NCI-H345 treated with DMSO at 0.1 percent for 48 hours (cell line): ENCODE measurements around the gene POSTN.
"Not testable (repeated sequence)": the region's sequence is repeated elsewhere in the genome, so short reads cannot be mapped to it uniquely, and the experiment has no call there.

ENCODE experiments used
- DNase-seq: peaks from one replicate; lab custom pipeline; 2025; ENCODE audit not compliant: unreplicated experiment; lab: John Stamatoyannopoulos, UW

Gene POSTN

DNA sequence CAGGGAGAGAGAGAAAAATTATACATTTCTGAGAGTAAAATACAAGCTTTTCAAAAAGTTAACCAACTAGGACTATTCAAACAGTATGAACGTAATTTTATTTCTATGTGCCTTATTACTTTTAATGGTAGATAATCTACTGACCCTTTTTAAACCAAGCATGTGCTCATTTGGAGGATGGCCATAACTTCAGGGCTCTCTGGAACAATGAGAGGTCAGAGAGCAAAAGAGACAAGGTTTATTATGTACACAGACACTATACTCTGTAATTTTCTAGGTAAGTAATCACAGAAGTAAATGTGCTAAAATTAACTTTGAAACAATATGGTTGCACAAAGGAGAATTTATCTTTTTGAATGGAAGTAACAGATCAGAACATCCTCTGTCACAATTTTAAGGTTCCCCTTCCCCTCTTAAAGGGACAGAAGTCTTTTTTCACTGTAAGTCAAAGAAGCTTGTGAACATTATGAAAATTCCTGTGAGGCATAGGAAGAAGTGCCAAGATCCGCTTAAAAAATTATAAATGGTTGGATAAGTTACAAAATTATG, 1.0 kb downstream of the POSTN start:
- no peak for DNase-seq

DNA sequence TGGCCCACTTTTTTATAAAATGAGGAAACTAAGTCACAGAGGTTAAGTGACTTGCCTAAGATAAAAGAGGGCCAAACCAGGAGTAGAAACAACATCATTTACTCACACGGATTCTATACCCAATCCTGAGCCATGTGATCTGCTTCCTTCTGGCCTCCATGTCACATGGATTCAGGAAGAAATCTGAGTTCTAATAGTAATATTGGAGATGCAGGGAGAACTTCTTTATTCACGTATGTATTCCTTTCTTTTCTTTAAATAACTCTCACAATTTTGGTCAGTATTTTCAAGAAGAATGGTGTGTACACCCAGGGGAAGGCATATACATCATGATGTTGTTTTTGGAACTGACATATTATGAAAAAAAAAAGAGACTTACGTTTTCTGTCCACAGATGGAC, 1.8 kb downstream of the POSTN start:
- DNase-seq: no peak

DNA sequence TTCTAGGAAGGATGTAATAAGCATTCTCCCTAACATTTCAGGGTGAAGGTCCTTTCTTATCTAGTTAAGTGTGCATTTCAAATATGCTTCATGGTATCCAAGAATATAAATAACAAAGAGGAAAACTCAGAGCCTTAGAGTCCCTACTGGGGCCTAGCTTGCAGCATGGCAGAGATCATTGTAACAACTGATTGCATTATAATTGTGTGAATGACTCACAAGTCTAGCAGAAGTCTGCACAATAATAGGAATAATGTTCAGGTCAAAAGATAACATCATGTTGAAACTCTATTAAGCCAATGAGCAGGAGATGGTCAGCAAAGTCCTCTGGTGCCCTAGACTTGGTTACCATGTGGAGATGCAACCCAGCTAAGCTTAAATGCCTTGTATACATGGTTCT, 3.4 kb downstream of the POSTN start:
- no peak for DNase-seq

DNA sequence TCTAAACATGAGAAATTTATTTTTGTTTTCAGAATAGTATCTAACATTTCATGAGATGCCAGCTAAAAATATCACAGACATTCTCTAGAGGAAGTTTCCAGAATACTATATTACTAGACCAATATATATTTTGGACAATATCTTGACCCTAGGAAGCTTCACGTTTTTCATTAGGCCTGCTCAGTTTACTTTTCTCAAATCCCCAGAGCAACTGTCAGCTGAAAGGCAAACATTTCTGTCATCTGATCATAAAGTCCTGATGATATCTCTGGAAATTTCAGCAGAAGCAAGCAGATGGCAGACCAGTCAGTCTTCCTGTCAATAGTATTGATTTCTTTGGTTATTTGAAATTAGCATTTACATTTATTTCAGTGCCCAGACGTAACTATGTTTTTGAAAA, 4.0 kb downstream of the POSTN start:
- DNase-seq: no peak

DNA sequence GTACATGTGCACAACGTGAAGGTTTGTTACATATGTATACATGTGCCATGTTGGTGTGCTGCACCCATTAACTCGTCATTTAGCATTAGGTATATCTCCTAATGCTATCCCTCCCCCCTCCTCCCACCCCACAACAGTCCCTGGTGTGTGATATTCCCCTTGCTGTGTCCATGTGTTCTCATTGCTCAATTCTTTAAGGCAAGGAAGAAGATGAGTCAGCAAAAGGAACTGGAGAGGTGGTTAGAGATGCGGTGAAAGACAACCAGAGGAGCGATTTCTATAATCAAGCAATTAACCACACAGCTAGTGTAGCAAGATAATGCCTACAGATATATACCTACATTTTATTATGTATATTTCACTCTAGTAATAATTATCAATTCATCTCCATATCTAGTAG, 9.2 kb downstream of the POSTN start:
- DNase-seq: not testable (repeated sequence)

DNA sequence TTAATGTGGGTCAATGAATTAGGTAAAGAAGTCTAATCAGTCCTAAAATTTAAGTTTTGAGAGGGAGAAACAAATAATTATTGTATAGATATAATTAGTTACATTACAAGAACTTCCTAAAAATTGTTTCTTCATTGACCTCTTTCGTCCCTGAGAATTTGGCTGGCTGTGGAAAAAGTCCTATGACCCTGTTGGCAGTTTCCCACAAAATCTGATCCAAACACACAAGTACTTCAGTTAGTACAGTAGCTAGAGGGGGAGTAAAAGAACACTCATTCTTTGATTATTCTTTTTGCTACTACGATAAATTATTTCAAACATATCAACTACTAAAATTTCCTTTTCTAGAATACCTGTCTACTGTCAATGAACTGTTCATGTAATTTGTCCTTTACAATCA, 11.3 kb downstream of the POSTN start:
- DNase-seq: no peak

DNA sequence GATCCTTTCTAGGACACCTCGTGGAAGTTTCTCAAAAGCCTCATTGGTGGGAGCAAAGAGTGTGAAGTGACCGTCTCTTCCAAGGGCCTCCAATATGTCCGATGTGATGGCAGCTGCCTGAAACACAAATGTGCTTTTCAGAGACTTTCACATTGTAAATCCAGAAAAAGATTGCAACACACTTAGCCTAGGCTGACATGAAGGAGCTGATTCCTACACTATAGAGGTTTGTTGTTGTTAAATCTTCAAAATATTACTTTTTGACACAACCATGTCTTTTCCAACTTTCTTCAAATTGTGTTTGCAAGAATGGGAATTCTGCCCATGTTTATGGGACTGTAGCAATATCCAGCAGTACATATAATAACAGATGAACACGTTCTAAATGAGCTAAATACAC, 12.4 kb downstream of the POSTN start:
- DNase-seq: no peak

DNA sequence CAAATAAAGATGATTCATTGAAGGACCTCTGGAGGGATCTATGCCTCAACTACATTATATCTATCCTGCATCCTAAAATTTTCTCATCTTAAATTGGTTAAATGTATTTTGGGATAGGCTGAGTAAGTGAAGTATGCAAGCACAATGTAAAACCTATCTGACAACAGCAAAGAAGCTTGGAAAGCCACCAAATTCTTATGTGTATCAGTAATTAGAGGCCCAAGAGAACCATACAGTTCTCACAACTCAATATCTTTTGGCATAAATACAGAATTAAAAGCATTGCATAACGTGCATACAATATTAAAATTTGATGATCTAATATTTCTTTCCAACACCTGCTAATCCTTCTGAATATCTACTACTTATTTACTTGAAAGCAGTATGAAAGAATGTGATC, 13.0 kb downstream of the POSTN start:
- no peak for DNase-seq

DNA sequence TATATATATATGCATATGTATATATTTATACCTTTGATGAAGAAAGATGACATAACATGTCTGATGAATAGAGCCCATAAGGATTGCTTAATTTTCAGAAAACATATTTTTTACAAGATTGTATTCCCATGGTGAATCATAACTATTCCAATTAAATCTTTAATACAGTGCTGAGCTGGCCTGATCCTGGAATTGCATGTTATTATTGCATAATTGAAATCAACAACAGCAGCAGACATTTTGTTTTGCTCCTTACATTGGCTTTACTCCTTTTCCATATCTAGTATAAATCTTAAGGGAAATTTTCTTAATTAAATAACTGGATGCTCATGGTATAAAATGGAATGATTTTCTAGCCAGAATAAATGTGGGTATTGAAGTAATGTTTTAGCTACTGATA, 22.0 kb downstream of the POSTN start:
- DNase-seq: no peak

DNA sequence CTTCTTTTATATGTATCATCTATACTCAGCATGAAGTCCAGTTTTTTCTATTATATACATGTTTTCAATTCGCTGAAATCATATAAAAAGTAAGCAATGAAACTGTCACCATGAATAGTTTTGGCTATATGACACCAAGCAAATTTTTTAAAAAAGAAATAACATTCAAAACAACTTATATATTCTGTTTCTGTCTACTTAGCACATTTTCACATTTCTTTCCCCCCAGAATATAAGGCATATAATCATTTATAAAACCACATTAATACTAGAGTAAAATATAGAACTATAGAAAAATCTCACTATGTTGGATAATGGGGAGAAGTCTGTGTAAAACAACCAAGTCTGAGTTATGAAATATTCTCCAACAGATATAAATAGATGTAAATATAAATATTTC, 33.1 kb downstream of the POSTN start:
- DNase-seq: no peak

DNA sequence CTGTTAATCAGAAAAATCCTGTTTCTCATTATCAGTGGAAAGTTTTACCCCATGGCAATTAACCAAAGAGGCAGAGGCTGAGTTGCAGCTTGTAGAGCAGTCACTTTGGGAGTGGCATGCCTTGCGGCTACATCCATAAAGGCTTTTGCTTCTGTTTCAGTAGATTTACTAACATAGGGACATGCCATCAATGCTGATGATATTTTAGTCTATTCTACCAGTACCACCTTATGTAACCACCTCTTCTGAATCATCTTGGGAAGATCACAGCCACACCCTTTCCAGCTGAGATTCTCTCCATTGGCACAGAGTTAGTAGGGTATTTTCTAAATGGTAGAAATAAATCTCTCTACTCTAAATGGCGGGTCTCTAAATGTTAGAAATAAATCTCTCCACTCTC, 37.5 kb downstream of the POSTN start:
- no peak for DNase-seq

DNA sequence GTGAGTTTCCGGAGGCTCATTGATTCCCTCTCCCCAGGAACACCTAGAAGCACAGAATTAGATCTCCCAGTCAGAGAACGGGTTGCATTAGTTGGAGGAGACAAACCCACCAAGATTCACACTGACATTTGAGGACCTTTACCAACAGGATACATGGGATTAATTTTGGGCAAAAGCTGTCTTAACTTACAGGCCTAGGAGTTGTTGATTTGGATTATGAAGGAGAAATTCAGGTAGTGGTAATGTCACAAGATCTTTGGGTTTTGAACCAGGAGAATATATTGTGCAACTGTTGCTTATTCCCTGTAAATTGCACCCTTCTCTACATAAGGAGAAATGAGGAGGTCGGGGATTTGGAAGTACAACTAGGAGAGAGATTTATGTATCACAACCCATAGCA, 38.0 kb downstream of the POSTN start:
- DNase-seq: no peak

DNA sequence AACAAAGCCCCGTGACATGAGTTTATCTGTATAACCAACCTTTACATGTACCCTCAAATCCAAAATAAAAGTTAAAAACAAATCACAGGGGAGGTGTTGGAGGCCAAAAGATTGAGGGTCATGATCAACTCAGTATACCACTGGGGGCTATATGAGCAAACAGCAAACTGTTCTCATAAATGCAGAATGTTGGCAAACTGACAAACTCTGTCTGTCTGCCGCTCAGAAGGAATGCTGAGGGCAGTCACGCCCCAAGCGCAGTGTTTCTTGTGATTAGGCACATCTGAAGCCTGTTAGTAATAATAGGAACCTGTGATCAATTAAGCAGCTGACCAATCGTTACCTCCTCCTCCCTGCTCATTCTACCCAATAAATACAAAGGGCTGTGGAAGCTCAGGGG, 39.8 kb downstream of the POSTN start:
- DNase-seq: not testable (repeated sequence)

DNA sequence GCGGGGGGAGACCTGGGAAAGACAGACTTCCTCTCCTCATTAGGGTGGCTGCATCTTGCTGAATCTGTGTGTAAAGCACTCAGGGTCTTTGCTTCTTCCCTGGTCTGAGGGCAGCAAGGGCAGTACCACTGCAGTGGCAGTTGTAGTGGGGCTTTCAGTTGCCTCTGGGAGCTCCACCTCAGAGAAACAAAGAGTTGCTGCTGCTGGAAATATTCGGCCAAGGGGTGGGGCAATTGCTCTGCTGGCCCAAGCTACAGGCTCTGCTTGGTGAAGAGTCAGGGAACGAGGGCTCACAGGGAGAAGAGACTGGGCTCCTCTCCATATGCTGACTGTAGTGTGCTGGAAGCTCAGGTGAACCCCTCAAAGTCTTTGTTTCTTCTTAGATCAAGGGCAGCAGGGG, 52.5 kb downstream of the POSTN start:
- no peak for DNase-seq

DNA sequence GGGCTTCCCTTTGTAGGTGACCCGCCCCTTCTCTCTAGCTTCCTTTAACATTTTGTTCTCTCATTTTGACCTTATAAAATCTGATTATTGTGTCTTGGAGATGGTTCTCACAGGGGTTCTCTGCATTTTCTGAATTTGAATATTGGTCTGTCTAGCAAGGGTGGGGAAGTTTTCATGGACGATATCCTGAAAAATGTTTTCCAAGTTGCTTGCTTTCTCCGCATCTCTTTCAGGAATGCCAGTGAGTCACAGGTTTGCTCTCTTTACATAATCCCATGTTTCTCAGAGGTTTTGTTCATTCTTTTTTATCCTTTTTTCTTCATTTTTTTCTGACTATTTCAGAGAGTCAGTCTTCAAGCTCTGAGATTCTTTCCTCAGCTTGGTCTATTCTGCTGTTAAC, 53.6 kb downstream of the POSTN start:
- DNase-seq: no peak

DNA sequence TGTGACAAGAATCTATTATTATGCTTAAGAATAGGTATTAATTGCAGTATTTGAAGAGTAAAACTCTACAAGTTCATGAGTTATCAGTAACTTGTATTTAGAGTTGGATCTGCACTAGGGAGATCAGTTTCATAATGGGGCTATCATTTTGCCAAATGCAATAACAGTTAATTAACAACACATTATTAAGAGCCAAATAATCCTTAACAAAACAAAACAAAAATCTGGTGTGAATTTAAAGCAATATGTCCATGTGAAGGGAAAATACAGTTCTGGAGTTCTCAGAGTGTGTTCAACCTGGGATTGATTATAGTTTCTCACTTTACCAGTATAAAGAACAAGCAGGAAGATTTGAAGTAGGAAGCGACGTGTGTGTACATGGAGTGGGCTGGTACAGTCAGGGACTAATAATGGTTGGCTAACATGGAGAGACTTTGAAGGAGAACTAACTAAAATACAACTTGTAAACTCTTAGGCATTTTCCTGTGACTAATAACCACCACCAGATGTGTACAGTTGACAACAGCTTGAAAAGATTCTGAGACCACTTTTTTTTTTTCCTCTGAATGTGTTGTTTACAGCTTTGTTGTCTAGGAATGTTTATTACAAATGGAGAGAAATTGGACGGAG, 58.5 kb downstream of the POSTN start:
- no peak for DNase-seq

DNA sequence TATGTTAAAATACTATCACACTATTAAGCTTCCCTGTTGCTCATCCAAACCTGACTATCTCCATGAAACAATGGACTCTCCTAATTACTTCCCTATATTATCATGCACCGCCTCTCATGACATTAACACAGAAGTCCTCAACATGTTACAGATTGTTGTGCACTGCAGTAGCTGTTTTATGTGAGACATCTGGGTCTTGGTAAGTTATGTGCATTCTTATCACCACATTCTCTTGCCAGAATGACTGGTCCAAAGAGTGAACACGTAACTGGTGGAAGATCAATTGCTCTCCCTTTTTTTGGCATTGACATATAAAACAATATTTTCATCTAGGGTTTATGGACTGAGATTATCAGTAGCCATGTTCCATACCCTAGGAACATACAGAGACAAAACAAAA, 59.4 kb downstream of the POSTN start:
- DNase-seq: no peak

DNA sequence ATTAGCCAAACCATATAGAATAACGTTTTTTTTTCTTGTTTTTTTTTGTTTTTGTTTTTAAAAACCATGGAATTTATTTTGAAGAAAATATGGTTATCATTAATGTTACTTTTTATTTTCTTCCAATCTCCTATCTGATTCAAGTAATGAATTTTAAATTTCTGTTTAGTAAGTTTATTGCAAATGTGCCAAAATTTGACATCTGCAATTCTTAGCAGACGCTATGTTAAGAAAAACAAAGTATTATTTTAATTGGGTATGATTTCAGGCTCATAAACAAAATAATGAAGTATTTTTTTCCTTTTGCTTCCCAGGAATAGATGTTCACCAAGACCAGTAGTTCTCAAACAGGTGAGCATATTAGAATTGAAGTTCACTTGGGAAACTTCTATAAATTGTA, 63.1 kb downstream of the POSTN start:
- DNase-seq: no peak

DNA sequence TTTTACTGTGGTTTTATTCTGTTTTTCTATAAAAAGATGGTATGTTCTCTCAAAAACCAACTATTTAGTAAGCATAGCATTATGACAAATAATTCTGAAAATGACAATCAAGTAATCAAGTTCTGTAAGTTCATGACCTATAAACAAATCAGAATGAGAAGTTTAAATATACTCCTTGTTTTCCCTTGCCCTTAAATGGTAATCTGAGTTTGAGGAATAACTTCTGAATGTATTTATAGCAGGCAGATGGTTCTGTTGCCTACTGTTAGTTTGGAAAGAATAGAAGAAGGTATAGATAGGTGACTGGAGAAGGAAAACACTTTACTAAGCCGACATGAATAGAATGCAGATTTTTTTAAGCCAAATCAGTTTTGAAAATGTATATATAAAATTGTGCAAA, 63.9 kb downstream of the POSTN start:
- no peak for DNase-seq

DNA sequence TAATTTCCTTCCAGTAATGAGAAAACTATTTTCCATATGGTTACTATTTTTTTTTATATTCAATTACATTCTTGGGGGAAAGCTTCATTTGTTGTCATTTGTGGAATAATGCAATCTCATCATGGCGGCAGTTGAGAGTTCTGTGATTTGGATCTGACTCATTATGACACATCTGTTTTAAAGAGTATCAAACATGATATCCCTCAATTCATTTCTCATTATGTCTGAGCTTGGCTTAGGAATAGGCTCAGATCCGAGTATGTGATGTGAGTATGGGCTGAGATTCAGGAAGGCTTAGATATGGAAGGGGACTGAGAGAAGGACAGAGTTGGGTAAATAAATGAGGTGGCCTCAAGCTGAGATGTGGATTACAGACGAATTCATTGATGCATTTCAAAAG, 64.4 kb downstream of the POSTN start:
- no peak for DNase-seq

DNA sequence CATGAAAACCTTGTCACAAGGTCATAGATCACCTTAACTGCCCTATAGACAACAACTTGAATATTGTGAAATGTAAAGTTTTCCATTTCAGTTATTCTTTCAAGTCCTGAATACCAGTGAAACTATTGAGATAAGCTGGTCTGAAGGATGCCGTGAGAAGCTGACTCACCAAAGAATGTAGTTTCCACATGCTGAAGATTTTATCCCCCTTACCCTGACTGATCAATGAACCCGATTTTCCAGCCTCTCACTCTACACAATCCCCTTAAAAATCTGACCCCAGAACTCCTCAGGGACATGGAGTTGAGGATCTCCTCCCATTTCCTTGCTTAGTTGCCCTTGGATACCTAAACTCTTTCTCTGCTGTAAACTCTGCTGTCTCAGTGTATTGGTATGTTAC, 67.5 kb downstream of the POSTN start:
- no peak for DNase-seq

DNA sequence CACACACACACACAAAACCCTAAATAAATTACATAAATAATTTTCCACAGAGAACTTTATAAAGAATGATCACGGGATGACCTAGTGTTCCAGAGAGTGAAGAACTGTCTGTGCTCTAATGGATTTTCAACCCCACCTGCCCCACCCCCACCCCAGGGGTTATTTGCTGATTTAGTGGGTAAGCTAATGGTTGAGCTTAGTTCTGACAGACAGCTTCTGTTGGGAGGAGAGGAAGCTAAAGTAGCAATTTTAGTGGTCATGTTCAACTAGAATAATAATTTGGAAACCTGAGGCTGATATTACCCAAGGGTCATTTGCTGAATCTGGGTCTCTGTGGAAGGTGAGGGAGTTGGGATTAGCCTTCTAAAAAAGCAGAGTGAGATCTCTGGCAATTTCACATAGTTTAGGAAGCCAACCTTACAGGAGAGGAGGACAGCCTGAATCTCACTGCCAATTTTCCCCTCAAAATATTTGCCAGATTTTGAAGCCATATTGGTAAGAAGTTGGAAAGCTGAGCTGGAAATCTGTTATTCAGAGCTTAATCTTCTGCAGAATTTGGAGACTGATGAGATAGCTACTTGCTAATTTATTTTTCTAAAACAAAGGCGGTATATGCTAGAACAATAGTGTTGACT, 68.7 kb downstream of the POSTN start:
- DNase-seq: no peak
